ACC112 (cell line): Measurements from ENCODE around the gene HOXD3.

Experiments
- H2AFZ ChIP-seq: fragments of 200-600 bp; sonication (generic); one replicate; pipeline ENCODE4 v1.6.0; 2017; ENCODE audit warnings: antibody characterized with exemption, low read length; ENCODE audit not compliant: unreplicated experiment
- H3K27ac ChIP-seq: fragments of 200-600 bp; sonication (generic); 2 replicates; pipeline ENCODE4 v1.5.1; 2014; ENCODE audit warnings: low read depth, mild to moderate bottlenecking, antibody characterized with exemption, low read length, moderate library complexity
- H3K27me3 ChIP-seq: fragments of 200-600 bp; sonication (generic); 2 replicates; pipeline ENCODE4 v1.6.1; 2014; ENCODE audit warnings: mild to moderate bottlenecking, antibody characterized with exemption, low read length, moderate library complexity, mixed read lengths; ENCODE audit not compliant: insufficient read depth
- H3K36me3 ChIP-seq: fragments of 200-600 bp; sonication (generic); 2 replicates; pipeline ENCODE4 v1.6.1; 2016; ENCODE audit warnings: mild to moderate bottlenecking, antibody characterized with exemption, low read length, moderate library complexity, mixed read lengths; ENCODE audit not compliant: insufficient read depth
- H3K4me1 ChIP-seq: fragments of 200-600 bp; sonication (generic); one replicate; pipeline ENCODE4 v1.6.1; 2016; ENCODE audit warnings: low read length, mixed read lengths; ENCODE audit not compliant: insufficient read depth, unreplicated experiment, control insufficient read depth
- H3K4me3 ChIP-seq: fragments of 200-600 bp; sonication (generic); 2 replicates; pipeline ENCODE4 v1.5.1; 2014; ENCODE audit warnings: mild to moderate bottlenecking, low read depth, low read length
- H3K79me2 ChIP-seq: fragments of 200-600 bp; sonication (generic); one replicate; pipeline ENCODE4 v1.6.0; 2016; ENCODE audit warnings: low read length; ENCODE audit not compliant: control insufficient read depth, unreplicated experiment, insufficient read depth

Gene HOXD3

DNA sequence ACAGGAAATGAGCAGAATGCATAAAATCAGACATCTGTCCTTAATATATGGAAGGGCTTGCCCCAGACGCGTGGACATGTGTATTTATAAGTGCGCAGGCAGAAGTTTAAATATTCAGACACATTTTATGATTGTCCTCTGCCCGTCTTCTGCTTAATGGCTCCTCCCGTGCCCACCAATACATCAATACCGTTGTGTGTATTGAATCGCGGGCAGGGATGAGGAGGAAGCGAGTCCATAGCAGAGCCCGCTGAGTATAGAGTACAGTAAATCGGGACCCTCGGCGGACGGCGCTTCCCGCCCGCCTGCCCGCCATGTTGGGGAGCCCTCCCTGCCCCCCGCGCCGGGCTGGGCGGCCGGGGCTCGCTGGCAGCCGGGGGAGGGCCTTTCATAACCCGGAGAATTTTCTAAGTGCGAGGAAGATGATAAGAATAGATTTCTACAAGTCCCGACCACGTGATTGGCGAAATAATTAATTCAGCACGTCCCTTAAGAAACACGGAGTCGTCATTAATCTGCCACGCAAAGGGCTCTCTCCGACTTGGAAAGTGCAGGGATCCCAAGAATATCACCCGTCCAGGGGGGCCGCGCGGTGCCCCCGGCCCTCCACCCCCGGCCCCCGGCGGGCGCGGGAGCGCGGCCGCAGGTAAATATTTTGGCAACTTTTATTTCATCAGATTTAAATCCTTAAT lies at the start of gene HOXD3:
Gene HOXD3, plus strand, starts transcription at position 501 of the 692 bp plus-strand sequence. CDS start 11,808 bp downstream, outside the sequence.
- H2AFZ ChIP-seq = no peak within 1 kb of the TSS
- peak within 1 kb of the TSS; percentile 57 for H3K4me3 ChIP-seq
- H3K79me2 ChIP-seq = no peaks in the 10 kb centered on the region
- H3K4me1 ChIP-seq = peaks cover 7% of the 10 kb centered on the region
- no peak within 1 kb of the TSS for H3K27ac ChIP-seq
- no peaks in the 10 kb centered on the region for H3K27me3 ChIP-seq
- H3K36me3 ChIP-seq = no peaks in the 10 kb centered on the region

DNA sequence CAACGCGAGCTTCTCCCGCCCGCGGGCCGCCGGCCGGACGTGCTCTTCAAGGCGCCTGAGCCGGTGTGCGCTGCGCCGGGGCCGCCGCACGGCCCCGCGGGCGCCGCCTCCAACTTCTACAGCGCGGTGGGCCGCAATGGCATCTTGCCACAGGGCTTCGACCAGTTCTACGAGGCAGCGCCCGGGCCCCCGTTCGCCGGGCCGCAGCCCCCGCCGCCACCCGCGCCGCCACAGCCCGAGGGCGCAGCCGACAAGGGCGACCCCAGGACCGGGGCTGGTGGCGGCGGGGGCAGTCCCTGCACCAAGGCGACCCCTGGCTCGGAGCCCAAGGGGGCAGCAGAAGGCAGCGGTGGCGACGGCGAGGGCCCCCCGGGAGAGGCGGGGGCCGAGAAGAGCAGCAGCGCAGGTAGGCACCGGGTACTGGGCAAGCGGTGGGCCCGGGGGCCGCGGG lies 49.4 kb upstream of the HOXD3 start:
- Histone ChIP-seq H2AFZ (no peak overlapping the region), H3K4me1 (peaks cover 8% of the 10 kb centered on the region), H3K27me3 (peaks cover 97% of the 10 kb centered on the region), H3K36me3 (no peaks in the 10 kb centered on the region), H3K4me3 (no peak overlapping the region), H3K79me2 (no peaks in the 10 kb centered on the region), H3K27ac (no peak overlapping the region)

DNA sequence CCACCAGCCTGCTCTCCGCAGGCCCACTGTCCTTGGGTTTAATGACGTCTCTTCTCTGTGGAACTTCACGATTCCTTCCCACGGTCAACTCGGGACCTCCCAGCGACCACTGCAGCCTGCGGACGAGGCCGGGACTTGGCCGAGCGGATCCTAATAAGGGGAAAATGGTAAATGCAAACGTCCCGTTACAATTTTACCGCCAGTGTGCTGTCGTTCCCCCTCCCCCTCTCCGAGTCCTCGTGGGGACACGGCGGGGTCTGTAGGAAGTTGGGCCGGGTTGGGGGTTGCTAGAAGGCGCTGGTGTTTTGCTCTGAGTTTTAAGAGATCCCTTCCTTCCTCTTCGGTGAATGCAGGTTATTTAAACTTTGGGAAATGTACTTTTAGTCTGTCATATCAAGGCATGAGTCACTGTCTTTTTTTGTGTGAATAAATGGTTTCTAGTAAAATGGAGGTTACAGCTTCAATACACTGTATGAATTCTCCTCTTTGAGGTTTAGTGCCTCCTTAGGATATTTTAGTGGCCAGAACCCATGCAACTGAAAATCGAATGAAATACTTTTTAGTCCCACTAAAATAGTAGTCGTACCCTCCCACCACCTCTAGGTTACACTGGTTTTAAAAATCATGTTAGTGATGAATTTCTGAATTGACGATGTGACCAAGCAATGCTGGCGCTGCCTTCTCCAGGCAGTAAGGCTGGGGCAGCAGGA lies 47.8 kb upstream of the HOXD3 start:
- H3K79me2 ChIP-seq = no peaks in the 10 kb centered on the region

DNA sequence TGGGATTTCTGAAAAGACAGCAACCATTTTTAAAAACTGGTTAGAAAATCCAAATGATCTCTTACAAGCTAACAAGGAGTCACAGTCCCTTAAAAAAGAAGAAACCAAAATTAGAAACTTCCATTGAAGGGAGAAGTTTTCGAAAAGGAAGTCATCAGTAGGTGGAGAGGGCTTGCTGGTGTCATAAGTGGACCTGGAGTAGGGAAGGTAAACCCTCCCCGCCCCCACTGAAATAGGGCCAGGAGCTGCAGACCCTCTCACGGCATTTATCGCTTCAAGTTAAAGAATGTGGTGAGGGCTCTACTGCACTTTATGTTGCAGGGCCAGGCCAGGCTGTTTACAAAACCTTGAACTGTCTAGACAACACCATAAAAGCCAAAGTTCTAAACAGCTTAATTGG lies 47.2 kb upstream of the HOXD3 start:
- Histone ChIP-seq H3K4me1 (peaks cover under 1% of the 10 kb centered on the region), H3K27ac (no peak overlapping the region), H3K27me3 (peaks cover 97% of the 10 kb centered on the region), H3K79me2 (no peaks in the 10 kb centered on the region), H3K36me3 (no peaks in the 10 kb centered on the region), H3K4me3 (no peak overlapping the region), H2AFZ (no peak overlapping the region)

More for the DNA sequence above, 47.8 kb upstream of the HOXD3 start:
- Histone ChIP-seq H3K27ac (no peak overlapping the region), H3K4me3 (peak overlapping the region; percentile 59), H2AFZ (no peak overlapping the region), H3K4me1 (peaks cover 7% of the 10 kb centered on the region), H3K36me3 (no peaks in the 10 kb centered on the region), H3K27me3 (peaks cover 97% of the 10 kb centered on the region)

DNA sequence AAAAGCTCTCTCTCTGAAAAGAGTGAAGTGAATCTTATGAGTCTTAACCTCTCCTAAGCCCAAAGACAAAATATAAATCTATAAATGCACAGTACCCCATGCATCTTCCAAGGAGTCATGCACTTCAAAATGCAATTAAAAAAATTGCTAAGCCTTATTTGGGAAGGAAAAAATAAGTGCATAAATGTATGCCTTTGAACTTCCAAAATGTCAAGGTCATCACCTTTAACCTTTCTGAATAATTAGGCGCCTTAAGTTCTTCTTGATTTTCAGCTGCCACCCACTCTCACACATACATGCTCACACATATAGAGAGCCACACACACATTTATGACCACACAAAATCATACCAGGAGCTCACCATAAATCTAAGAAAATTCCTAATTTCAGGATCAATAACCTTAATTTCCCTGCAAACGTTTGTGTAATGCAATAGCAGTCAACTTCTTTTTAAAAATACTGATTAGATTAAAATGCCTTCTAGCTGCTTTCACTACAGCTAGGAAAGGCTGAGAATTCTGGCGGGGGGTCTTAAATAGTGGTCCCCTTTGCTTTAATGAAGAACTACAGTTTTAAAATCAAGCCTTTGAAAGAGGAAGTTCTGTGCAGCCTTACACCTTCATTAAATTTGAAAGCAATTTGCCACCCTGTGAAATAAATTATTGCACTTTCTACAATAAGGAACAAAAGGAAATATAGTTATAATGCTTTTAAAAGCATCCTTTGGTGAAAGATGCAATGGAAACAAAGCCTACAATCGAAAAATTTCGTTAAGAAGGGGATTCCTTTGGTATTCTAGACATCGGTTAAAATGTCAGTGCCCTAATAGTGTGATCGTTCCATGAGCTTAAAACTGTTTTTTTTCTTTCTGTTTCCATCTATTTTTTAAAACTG lies 46.4 kb upstream of the HOXD3 start:
- Histone ChIP-seq H3K27ac (no peak overlapping the region), H3K4me3 (no peak overlapping the region), H3K4me1 (no peaks in the 10 kb centered on the region), H3K27me3 (peaks cover 97% of the 10 kb centered on the region), H2AFZ (no peak overlapping the region), H3K36me3 (no peaks in the 10 kb centered on the region), H3K79me2 (no peaks in the 10 kb centered on the region)

DNA sequence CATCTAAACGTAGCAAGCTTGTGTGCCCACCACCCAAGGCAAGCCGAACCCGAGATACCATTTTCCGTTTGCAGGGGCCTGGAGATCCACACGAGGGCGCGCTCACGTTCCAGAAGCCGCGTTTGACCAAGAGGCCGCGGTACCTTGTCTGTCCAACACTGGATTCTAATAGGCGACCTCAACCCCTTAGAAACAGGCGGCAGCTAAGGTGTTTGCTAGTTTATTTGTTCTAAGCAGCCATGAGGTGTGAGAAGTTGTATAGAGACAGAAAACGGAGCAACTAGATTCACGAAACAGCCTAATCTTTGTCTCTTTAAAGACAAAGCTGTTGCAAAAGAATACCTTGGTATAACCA lies 45.8 kb upstream of the HOXD3 start:
- Histone ChIP-seq H3K4me1 (no peaks in the 10 kb centered on the region), H3K4me3 (no peak overlapping the region), H3K36me3 (no peaks in the 10 kb centered on the region), H3K27me3 (peaks cover 97% of the 10 kb centered on the region), H3K27ac (no peak overlapping the region), H2AFZ (no peak overlapping the region), H3K79me2 (no peaks in the 10 kb centered on the region)

DNA sequence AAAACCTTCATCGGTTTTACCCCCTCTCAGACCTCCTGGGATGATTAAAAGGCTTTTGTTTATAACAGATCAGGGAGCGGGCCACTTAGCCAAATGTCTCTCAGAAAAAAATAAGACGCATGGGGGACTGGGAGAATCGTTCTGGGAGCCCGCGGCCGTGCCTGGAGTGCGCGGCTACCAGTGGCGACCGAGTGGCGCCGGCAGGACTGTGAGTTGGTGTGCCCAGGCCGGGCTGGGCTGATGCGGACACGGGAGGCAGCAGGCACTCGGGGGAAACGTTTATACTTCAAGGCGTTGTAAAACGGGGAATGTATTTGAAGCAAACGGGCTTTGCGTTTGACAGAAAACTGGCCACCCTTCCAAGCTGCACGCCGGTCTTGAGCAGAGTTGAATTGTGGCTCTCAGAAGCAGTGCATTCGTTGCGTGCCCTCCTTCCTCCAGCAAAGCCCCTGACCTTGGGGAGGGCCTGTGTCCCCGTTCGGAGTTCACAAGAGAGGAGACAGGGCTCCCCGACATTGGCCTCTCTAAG lies 45.2 kb upstream of the HOXD3 start:
- no peaks in the 10 kb centered on the region for H3K36me3 ChIP-seq
- no peak overlapping the region for H3K27ac ChIP-seq
- H2AFZ ChIP-seq = no peak overlapping the region
- no peak overlapping the region for H3K4me3 ChIP-seq
- H3K79me2 ChIP-seq = no peaks in the 10 kb centered on the region
- no peaks in the 10 kb centered on the region for H3K4me1 ChIP-seq
- H3K27me3 ChIP-seq = peaks cover 97% of the 10 kb centered on the region

DNA sequence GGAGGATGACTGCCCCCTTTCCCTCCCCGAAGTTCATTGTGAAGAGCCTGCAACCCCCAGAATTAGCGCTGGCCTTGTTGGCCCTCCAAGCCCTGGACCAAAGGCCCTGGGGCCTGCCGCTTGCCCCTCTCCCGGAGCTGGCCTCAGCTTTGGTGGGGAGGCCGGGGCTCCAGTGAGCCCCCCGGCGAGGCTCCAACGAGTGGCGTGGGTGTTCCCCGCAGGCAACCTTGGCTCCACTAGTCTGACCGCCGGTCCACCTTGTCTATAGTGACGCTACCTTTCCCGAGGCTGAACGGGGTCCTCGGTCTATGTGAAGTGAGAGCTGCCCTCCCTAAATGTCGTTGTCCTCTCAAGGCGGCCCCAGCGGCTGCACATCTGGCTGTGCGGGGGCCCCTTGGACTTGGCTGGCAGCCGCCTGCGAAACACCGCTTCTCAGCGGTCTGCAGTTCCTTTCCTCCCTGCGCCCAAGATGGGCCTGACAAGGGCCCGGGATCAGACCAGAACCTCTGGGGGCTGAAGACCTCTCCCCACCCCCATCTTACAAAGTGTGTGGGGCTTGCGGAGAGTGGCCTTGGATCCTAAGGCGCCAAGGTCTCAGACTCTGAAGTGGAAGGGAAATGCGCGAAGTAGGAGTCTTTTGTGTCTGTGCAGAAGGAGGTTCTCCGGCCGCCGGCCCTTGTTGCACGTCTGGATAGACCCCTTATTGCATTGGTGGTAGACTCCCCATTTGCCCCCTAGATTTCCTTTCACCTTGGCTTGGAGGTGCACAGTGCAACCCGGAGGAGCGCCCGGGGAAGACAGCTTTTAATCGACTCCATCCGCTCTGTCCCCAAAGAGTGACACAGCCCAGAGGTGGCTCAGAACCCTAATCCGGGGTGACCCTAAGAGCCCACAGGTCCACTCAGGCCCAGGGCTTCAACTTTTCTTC lies 44.5 kb upstream of the HOXD3 start:
- no peaks in the 10 kb centered on the region for H3K79me2 ChIP-seq
- peaks cover 98% of the 10 kb centered on the region for H3K27me3 ChIP-seq
- H2AFZ ChIP-seq = no peak overlapping the region
- H3K36me3 ChIP-seq = no peaks in the 10 kb centered on the region
- H3K4me3 ChIP-seq = no peak overlapping the region
- H3K4me1 ChIP-seq = no peaks in the 10 kb centered on the region
- no peak overlapping the region for H3K27ac ChIP-seq

DNA sequence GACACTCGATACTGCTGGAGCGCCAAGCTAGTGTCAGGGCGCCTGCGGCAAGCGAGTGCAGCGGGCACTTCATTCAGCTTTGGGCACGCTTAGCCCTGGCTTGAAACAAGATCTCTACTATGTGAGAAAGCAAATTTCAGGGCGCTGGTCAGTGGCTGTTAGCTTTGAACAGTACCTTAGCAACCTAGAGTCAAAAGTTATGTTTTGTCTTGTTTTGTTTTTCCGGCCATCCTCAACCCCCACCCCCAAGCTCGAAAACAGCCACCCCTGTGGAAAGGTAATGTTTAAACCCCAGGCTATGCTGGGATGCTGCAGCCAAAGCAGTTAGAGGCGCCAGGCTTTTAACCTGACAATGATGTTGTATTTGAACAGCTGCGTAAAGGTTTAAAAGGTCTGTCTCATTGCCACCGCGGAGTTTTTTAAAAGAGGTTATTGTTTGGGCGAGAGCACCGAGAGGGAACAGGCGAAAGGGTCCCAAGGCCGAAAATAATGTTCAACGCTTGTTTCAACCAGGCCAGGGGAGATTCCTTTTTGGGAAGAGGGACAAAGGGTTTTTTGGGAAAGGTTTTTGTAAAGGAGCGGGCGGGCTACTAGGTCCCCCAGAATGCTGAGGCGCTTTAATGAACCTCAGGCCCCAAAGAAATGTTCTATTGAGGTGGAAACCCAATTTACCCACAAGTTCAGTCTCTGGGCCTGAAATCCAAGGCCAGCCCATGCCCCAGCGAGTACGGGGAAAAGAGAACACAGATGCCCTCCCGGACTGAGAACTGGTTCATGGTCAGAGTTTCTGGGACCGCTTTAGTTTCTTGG lies 42.8 kb upstream of the HOXD3 start:
- Histone ChIP-seq H3K36me3 (no peaks in the 10 kb centered on the region), H3K27ac (no peak overlapping the region), H3K27me3 (peaks cover 99% of the 10 kb centered on the region), H3K4me3 (no peak overlapping the region), H2AFZ (no peak overlapping the region), H3K79me2 (no peaks in the 10 kb centered on the region), H3K4me1 (no peaks in the 10 kb centered on the region)
